SK-N-SH (cell line): Measurements from ENCODE around the gene RAET1E. TPM values are rescaled to one million over a fixed set of nuclear protein-coding genes. Genes with fewer than 3 reads are reported as not detected.

ENCODE experiments used
- CTCF ChIA-PET: fragments of 300-600, 350-600 bp; formaldehyde crosslinking; extraction: SDS; loops from one replicate; lab custom pipeline; 2021; lab: Yijun Ruan, JAX
- POLR2A ChIA-PET: fragments of 350-600 bp; sonication (Branson Sonifier 250); formaldehyde crosslinking; extraction: SDS; loops from one replicate; lab custom pipeline; 2020; ENCODE audit warnings: antibody characterized with exemption, inconsistent platforms; lab: Yijun Ruan, JAX
- DNase-seq: peaks from one replicate; pipeline ENCODE4 v3.0.0; 2012
- H2AFZ ChIP-seq: fragments of 200-600 bp; sonication (generic); 2 replicates; pipeline ENCODE4 v1.8.1; 2016; ENCODE audit warnings: antibody characterized with exemption, mild to moderate bottlenecking, low read depth
- H3F3A ChIP-seq: fragments of 200-600 bp; sonication (generic); replicated peaks from 2 replicates; pipeline ENCODE3; 2016; ENCODE audit warnings: antibody characterized with exemption, mild to moderate bottlenecking; ENCODE audit not compliant: insufficient read depth
- H3K27ac ChIP-seq, 2 experiments: fragments of 200-500 bp in 1 of 2; fragments of 200-600 bp in 1 of 2; sonication (Bioruptor generic) in 1 of 2; sonication (generic), shearing (Covaris generic) in 1 of 2; 2 replicates each; pipeline versions ENCODE4 v1.5.1 to v1.6.1; 2014 to 2016; ENCODE audit warnings: low read depth in 2 of 2, inconsistent platforms in 1 of 2, low read length in 1 of 2, mild to moderate bottlenecking in 1 of 2, mixed read lengths in 1 of 2
- H3K27me3 ChIP-seq: fragments of 200-600 bp; sonication (generic), shearing (Covaris generic); 2 replicates; pipeline ENCODE4 v1.6.1; 2016; ENCODE audit warnings: mixed run types; ENCODE audit not compliant: insufficient read depth
- H3K36me3 ChIP-seq, 2 experiments: fragments of 200-500 bp in 1 of 2; fragments of 200-600 bp in 1 of 2; sonication (Bioruptor generic) in 1 of 2; sonication (generic) in 1 of 2; replicated peaks in 1 of 2; 2 replicates each; pipeline versions ENCODE3 to v1.5.1; 2014 to 2016; ENCODE audit warnings: low read length in 1 of 2, mild to moderate bottlenecking in 1 of 2; ENCODE audit not compliant: insufficient read depth in 2 of 2, control insufficient read depth in 1 of 2
- H3K4me1 ChIP-seq, 2 experiments: fragments of 200-500 bp in 1 of 2; fragments of 200-600 bp in 1 of 2; sonication (Bioruptor generic) in 1 of 2; sonication (generic), shearing (Covaris generic) in 1 of 2; 2 replicates each; pipeline versions ENCODE4 v1.5.1 to v1.6.1; 2014 to 2016; ENCODE audit warnings: low read depth in 1 of 2, low read length in 1 of 2, mixed run types in 1 of 2; ENCODE audit not compliant: insufficient read depth in 2 of 2, control insufficient read depth in 1 of 2
- H3K4me2 ChIP-seq: fragments of 200-600 bp; sonication (generic), shearing (Covaris generic); 2 replicates; pipeline ENCODE4 v1.6.1; 2017; ENCODE audit warnings: mixed run types
- H3K4me3 ChIP-seq, 2 experiments: fragments of 200-500 bp in 1 of 2; fragments of 200-600 bp in 1 of 2; sonication (Bioruptor generic) in 1 of 2; sonication (generic), shearing (Covaris generic) in 1 of 2; 2 replicates each; pipeline versions ENCODE4 v1.5.1 to v1.8.1; 2014 to 2016; ENCODE audit warnings: low read depth in 2 of 2, inconsistent platforms in 1 of 2, low read length in 1 of 2, mild to moderate bottlenecking in 1 of 2, mixed read lengths in 1 of 2, moderate library complexity in 1 of 2
- H3K79me2 ChIP-seq: fragments of 200-600 bp; sonication (generic); 2 replicates; pipeline ENCODE4 v1.8.1; 2017; ENCODE audit warnings: mild to moderate bottlenecking; ENCODE audit not compliant: insufficient read depth
- H3K9ac ChIP-seq: fragments of 200-600 bp; sonication (generic); 2 replicates; pipeline ENCODE4 v1.6.1; 2017; ENCODE audit warnings: mixed run types
- H3K9me2 ChIP-seq: fragments of 200-600 bp; sonication (generic); 2 replicates; pipeline ENCODE4 v1.6.1; 2017; ENCODE audit warnings: mixed run types
- H3K9me3 ChIP-seq: fragments of 200-600 bp; sonication (generic); 2 replicates; pipeline ENCODE4 v1.6.1; 2017; ENCODE audit warnings: mixed run types, mild to moderate bottlenecking, moderate library complexity
- H4K20me1 ChIP-seq: fragments of 200-600 bp; sonication (generic); 2 replicates; pipeline ENCODE4 v1.6.1; 2017; ENCODE audit warnings: mild to moderate bottlenecking, mixed run types; ENCODE audit not compliant: insufficient read depth
- CHD2 ChIP-seq: fragments of 150-350 bp; IDR thresholded peaks from 2 replicates; pipeline ENCODE4 v1.6.1; 2018; ENCODE audit warnings: low read length; ENCODE audit not compliant: partially characterized antibody
- EZH2phosphoT487 ChIP-seq: fragments of 200-600 bp; sonication (generic); IDR thresholded peaks from 2 replicates; pipeline ENCODE4 v1.6.1; 2017; ENCODE audit warnings: low read depth, mixed run types, mild to moderate bottlenecking, antibody characterized with exemption, moderate library complexity, borderline replicate concordance
- FOSL2 ChIP-seq: IDR thresholded peaks from 2 replicates; pipeline ENCODE4 v1.4.0; 2012; ENCODE audit warnings: low read depth, mild to moderate bottlenecking, moderate library complexity, borderline replicate concordance
- FOXM1 ChIP-seq: IDR thresholded peaks from 2 replicates; pipeline ENCODE4 v1.4.0; 2012; ENCODE audit warnings: low read depth, mild to moderate bottlenecking
- GABPA ChIP-seq: IDR thresholded peaks from 2 replicates; pipeline ENCODE4 v1.4.0; 2012; ENCODE audit warnings: low read depth, mild to moderate bottlenecking
- GATA2 ChIP-seq: sonication (generic); formaldehyde crosslinking; IDR thresholded peaks from 2 replicates; pipeline ENCODE4 v1.5.0; 2020; ENCODE audit warnings: mild to moderate bottlenecking, missing genetic modification reagents
- NRF1 ChIP-seq: IDR thresholded peaks from 2 replicates; pipeline ENCODE4 v1.6.1; 2012; ENCODE audit warnings: low read depth, mild to moderate bottlenecking, low read length
- PBX3 ChIP-seq: IDR thresholded peaks from 2 replicates; pipeline ENCODE4; 2012
- RAD21 ChIP-seq: IDR thresholded peaks from 2 replicates; pipeline ENCODE4 v1.6.1; 2012; ENCODE audit warnings: mild to moderate bottlenecking, low read length
- RCOR1 ChIP-seq: fragments of 150-350 bp; IDR thresholded peaks from 2 replicates; pipeline ENCODE4 v1.6.1; 2017; ENCODE audit warnings: antibody characterized with exemption, low read length
- REST ChIP-seq: IDR thresholded peaks from 2 replicates; pipeline ENCODE4 v1.6.1; 2012; ENCODE audit warnings: mild to moderate bottlenecking, low read depth, low read length, moderate library complexity
- RFX5 ChIP-seq: IDR thresholded peaks from 2 replicates; pipeline ENCODE4 v1.6.1; 2012; ENCODE audit warnings: mild to moderate bottlenecking, improper control_type of control experiment, low read length
- SIN3A ChIP-seq: IDR thresholded peaks from 2 replicates; pipeline ENCODE4 v1.6.1; 2012; ENCODE audit warnings: low read depth, mild to moderate bottlenecking, low read length, moderate library complexity, borderline replicate concordance
- SMC3 ChIP-seq: IDR thresholded peaks from 2 replicates; pipeline ENCODE4 v1.6.1; 2012; ENCODE audit warnings: low read depth, low read length, improper control_type of control experiment
- TAF1 ChIP-seq: IDR thresholded peaks from 2 replicates; pipeline ENCODE4 v1.6.1; 2012; ENCODE audit warnings: low read depth, mild to moderate bottlenecking, low read length, moderate library complexity, borderline replicate concordance
- TCF12 ChIP-seq: IDR thresholded peaks from 2 replicates; pipeline ENCODE4 v1.4.0; 2012
- TEAD4 ChIP-seq: IDR thresholded peaks from 2 replicates; pipeline ENCODE4 v1.4.0; 2012; ENCODE audit warnings: mild to moderate bottlenecking, borderline replicate concordance; ENCODE audit not compliant: insufficient read depth
- USF2 ChIP-seq: fragments of 150-350 bp; IDR thresholded peaks from 2 replicates; pipeline ENCODE4 v1.6.1; 2017; ENCODE audit warnings: antibody characterized with exemption, low read length, low read depth, borderline replicate concordance
- YY1 ChIP-seq: IDR thresholded peaks from 2 replicates; pipeline ENCODE4 v1.4.0; 2012; ENCODE audit warnings: low read depth, mild to moderate bottlenecking
- ZBTB33 ChIP-seq: IDR thresholded peaks from 2 replicates; pipeline ENCODE4 v1.4.0; 2012; ENCODE audit warnings: low read depth, borderline replicate concordance
- WGBS: methylation state at CpG from one replicate; pipeline ENCODE4 v1.1.6; 2017; ENCODE audit warnings: low lambda C conversion rate; 5-methylcytosine and 5-hydroxymethylcytosine counted together
- polyA plus RNA-seq, 3 experiments: library from polyadenylated mRNA; depleted of rRNA; stranded (reverse); fragments of >200 nt; gene quantifications; 2 replicates each; pipeline ENCODE4 v1.2.3, GENCODE V29; 2012

RAET1E gene
- polyA plus RNA-seq, 1 of the 3 experiments (the other 2 are of a cell fraction): 0.15 TPM

- H3K4me2 ChIP-seq: no peak overlapping the region
- no peak overlapping the region for H3K27ac ChIP-seq
- no peaks in the 10 kb centered on the region for H3K79me2 ChIP-seq
- no peaks in the 10 kb centered on the region for H3K9me3 ChIP-seq
- POLR2A ChIA-PET: no interaction called here
- no peak overlapping the region for H3K4me3 ChIP-seq
- no peaks in the 10 kb centered on the region for H4K20me1 ChIP-seq
- H3K36me3 ChIP-seq: no peaks in the 10 kb centered on the region
- no peak overlapping the region for H3K9ac ChIP-seq
- H3K4me1 ChIP-seq: peaks cover 0 to 6% of the 10 kb centered on the region in 2 experiments; a peak in 1 of 4 replicates
- TF ChIP-seq FOXM1 (no peak), TEAD4 (no peak), GABPA (no peak), SMC3 (no peak), CHD2 (no peak), YY1 (no peak)
- TF ChIP-seq, all 33 proteins: peak for 0
- WGBS: 5% methylated on average over 2 of the region's 2 CpGs
- Histone ChIP-seq H3K27me3 (peaks cover 48% of the 10 kb centered on the region), H3K9me2 (no peaks in the 10 kb centered on the region), H2AFZ (no peak overlapping the region), H3F3A (peaks cover 7% of the 10 kb centered on the region)
- CTCF ChIA-PET: interaction anchor here (1.2 to 2.1 kb wide), 3 partner anchors 80 to 879 kb away, joined by 3 to 11 read pairs (median 3); no protein-coding TSS in a partner anchor
- DNase-seq: no peak
These were observed 38.8 kb upstream of the RAET1E start for GRCh38 chr6:149936743-149937142.

- H3K79me2 ChIP-seq: no peaks in the 10 kb centered on the region
- CTCF ChIA-PET: interaction anchor here (1.1 to 2.1 kb wide), 6 partner anchors 24 to 880 kb away, joined by 3 to 11 read pairs (median 3); no protein-coding TSS in a partner anchor
- H3K9me2 ChIP-seq: no peaks in the 10 kb centered on the region
- POLR2A ChIA-PET: no interaction called here
- peaks cover 0 to 6% of the 10 kb centered on the region in 2 experiments; a peak in 1 of 4 replicates for H3K4me1 ChIP-seq
- H3K27ac ChIP-seq: no peak overlapping the region
- H3K36me3 ChIP-seq: no peaks in the 10 kb centered on the region
- H2AFZ ChIP-seq: no peak overlapping the region
- no peaks in the 10 kb centered on the region for H3K9me3 ChIP-seq
- 27% methylated on average over 2 of the region's 2 CpGs for WGBS
- no peak for DNase-seq
- no peak overlapping the region for H3K4me3 ChIP-seq
- H3F3A ChIP-seq: peaks cover 7% of the 10 kb centered on the region
- H3K27me3 ChIP-seq: peaks cover 51% of the 10 kb centered on the region
- no peak overlapping the region for H3K4me2 ChIP-seq
- H4K20me1 ChIP-seq: no peaks in the 10 kb centered on the region
- no peak overlapping the region for H3K9ac ChIP-seq
- no peak for TF ChIP-seq PBX3
- TF ChIP-seq REST: no peak
- TF ChIP-seq TAF1: no peak
- no peak for TF ChIP-seq GATA2 (CRISPR knock-in tag)
- TF ChIP-seq SMC3: no peak
- TF ChIP-seq FOSL2: no peak
- TF ChIP-seq TCF12: no peak
- no peak for TF ChIP-seq FOXM1
- no peak for TF ChIP-seq TEAD4
- no peak for TF ChIP-seq EZH2phosphoT487
- TF ChIP-seq RFX5: no peak
- TF ChIP-seq ZBTB33: no peak
- no peak for TF ChIP-seq RAD21
- TF ChIP-seq NRF1: no peak
- no peak for TF ChIP-seq SIN3A
- no peak for TF ChIP-seq RCOR1
- TF ChIP-seq USF2: no peak
- no peak for TF ChIP-seq YY1
- no peak for TF ChIP-seq CHD2
These were observed 37.8 kb upstream of the RAET1E start for GRCh38 chr6:149935668-149936067.
